GM12801 (cell line): Measurements from ENCODE around the gene UBA7.

ENCODE experiments used
- TF ChIP-seq, protein P1 (sequence below): IDR thresholded peaks from one replicate; pipeline ENCODE4 v1.5.1; 2011; ENCODE audit warnings: control low read depth; ENCODE audit not compliant: insufficient read length; ENCODE audit errors: extremely low read depth

UBA7 gene, protein sequence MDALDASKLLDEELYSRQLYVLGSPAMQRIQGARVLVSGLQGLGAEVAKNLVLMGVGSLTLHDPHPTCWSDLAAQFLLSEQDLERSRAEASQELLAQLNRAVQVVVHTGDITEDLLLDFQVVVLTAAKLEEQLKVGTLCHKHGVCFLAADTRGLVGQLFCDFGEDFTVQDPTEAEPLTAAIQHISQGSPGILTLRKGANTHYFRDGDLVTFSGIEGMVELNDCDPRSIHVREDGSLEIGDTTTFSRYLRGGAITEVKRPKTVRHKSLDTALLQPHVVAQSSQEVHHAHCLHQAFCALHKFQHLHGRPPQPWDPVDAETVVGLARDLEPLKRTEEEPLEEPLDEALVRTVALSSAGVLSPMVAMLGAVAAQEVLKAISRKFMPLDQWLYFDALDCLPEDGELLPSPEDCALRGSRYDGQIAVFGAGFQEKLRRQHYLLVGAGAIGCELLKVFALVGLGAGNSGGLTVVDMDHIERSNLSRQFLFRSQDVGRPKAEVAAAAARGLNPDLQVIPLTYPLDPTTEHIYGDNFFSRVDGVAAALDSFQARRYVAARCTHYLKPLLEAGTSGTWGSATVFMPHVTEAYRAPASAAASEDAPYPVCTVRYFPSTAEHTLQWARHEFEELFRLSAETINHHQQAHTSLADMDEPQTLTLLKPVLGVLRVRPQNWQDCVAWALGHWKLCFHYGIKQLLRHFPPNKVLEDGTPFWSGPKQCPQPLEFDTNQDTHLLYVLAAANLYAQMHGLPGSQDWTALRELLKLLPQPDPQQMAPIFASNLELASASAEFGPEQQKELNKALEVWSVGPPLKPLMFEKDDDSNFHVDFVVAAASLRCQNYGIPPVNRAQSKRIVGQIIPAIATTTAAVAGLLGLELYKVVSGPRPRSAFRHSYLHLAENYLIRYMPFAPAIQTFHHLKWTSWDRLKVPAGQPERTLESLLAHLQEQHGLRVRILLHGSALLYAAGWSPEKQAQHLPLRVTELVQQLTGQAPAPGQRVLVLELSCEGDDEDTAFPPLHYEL

DNA sequence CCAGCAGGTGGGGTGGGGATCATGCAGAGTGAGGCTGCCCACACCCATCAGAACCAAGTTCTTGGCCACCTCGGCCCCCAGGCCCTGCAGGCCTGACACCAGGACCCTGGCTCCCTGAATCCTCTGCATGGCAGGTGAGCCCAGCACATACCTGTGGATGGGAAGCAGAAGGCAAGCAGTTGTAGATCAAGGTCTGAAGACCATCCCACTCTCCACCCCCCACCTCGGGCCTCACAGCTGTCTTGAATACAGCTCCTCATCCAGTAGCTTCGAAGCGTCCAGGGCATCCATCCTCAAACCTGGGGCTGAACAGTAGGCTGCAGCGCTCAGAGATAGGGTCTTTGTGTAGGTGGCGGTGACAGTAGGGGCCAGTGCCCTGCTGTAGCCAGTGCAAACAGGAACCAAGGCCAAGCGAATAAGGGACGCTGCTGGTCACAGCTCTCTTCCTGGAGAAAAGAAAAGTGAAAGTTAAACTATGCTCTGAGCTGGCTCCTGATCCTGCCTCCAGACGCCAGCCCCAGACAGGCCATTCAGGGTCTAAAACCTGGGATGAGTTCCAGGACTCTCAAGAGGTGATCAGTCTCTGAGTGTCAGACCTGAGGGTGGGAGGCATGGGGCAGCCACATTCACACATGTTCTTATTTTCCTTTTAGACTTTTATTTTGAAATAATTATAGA is at the start of gene UBA7:
Gene UBA7 (minus strand): TSS at position 457 of the 678 bp plus-strand sequence. CDS start 166 bp downstream, at position 291.
- TF ChIP-seq, protein P1, sequence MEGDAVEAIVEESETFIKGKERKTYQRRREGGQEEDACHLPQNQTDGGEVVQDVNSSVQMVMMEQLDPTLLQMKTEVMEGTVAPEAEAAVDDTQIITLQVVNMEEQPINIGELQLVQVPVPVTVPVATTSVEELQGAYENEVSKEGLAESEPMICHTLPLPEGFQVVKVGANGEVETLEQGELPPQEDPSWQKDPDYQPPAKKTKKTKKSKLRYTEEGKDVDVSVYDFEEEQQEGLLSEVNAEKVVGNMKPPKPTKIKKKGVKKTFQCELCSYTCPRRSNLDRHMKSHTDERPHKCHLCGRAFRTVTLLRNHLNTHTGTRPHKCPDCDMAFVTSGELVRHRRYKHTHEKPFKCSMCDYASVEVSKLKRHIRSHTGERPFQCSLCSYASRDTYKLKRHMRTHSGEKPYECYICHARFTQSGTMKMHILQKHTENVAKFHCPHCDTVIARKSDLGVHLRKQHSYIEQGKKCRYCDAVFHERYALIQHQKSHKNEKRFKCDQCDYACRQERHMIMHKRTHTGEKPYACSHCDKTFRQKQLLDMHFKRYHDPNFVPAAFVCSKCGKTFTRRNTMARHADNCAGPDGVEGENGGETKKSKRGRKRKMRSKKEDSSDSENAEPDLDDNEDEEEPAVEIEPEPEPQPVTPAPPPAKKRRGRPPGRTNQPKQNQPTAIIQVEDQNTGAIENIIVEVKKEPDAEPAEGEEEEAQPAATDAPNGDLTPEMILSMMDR = no peak

DNA sequence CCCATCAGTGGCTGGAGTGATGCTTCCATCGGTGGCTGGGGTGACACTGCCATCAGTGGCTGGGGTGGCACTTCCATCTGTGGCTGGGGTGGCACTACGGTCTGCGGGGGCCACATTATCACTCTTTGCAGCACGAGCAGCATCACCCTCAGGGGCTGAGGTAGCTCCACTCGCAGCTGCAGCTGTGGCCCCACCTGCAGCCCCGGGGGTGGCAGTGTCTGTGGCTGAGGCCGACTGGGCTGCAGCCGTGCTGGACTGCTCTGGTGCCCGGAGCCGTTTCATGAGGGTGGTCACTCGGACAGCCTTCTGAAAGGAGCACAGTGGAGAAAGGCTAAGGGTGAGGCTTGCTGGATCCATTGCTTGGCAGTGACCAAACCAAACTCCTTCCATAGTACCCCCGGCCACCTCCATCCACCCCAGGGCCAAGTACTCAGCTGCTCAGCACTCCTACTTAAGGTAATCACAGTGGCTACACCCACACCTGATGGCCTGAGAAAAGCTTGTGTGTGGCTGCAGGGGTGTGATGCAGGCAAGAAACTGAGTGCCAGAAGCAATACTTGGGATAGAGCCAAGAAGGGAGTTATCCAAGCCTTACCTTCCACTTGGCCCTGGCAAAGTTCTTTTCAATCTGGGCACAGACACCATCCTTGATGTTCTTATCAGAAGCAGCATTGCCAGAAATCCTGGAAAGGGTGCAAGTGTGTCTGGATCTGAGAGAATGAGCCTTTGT is 46.0 kb upstream of the UBA7 start:
- TF ChIP-seq, protein P1 = no peak

DNA sequence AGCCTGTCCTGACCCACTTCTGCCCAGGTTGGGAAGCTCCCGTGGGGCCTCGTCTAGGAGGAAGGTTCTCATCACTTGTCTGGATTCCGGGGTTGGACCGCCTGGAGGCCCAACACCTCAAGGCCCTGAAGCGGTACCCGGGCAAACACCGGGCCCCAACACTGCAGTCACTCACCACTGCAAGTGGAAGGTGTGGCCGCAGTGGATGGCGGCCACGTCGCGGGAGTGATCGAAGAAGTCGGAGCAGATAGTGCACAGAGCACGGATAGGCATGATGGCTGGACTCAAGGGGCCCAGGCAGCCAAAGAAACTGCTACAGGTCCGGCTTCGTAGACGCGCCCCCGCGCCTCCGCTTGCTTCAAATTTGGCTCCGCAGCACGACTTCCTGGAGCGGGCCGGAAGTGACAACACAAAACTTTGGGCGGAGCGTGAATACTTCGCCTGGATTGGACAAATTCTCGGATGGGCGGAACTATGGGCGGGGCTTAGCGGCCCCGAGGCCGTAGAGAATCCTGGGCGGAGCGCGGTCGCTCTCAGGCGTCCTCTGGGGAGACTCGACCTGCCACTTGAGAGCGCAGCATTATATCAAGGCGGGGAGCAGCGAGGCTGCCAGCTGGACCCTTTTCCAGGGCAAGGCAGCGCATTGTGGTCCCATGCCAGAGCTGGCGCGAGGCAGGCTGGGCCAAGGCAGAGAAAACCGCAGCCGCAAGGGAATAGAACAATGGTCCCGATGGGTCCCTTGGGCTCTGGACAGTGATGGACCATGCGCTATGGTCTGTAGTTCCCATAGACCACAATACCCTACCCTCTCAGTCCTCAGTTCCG is 42.6 kb upstream of the UBA7 start, which contains the start of gene TRAIP:
Gene TRAIP (minus strand): TSS at position 384 of the 825 bp plus-strand sequence. CDS start 111 bp downstream, at position 273.
- TF ChIP-seq, protein P1 = no peak

DNA sequence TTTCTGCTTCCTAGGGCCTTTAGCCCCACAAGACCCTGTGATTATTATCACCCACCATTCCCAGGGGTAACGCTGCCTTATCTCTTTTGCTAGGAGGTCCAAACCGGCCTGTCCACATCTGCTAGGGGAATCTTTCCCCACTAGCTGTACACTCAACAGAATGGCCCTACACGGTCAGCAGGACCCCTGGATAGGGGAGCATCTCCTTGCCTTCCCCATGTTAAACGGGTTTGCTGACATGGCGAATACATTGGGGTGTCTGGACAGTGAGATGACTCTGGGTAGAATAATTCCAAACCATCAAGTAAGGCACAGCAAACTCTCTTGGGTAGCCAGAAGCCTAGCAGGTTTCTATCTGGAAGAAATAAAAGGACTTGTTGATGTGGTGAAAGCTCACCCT is 41.9 kb upstream of the UBA7 start:
- TF ChIP-seq, protein P1 = no peak

DNA sequence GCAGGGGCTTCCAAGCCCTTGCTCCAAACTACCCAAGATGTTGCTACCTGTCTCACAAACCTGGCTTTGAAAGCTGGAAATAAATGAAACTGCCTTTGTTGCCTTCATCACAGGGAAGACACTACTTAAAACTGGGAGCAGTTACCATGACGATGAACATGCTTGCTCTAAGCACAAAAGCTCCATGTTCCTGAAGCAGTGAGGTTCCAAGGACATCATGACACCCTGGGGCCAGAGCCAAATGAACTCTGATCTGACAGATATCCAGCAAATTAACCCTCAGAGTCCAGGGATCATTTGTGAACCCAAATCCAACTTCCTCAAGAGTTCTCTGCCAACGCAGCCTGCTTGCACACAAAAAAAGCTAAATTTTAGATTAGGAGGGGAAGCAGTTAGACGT is 31.9 kb upstream of the UBA7 start:
- TF ChIP-seq, protein P1 = no peak

DNA sequence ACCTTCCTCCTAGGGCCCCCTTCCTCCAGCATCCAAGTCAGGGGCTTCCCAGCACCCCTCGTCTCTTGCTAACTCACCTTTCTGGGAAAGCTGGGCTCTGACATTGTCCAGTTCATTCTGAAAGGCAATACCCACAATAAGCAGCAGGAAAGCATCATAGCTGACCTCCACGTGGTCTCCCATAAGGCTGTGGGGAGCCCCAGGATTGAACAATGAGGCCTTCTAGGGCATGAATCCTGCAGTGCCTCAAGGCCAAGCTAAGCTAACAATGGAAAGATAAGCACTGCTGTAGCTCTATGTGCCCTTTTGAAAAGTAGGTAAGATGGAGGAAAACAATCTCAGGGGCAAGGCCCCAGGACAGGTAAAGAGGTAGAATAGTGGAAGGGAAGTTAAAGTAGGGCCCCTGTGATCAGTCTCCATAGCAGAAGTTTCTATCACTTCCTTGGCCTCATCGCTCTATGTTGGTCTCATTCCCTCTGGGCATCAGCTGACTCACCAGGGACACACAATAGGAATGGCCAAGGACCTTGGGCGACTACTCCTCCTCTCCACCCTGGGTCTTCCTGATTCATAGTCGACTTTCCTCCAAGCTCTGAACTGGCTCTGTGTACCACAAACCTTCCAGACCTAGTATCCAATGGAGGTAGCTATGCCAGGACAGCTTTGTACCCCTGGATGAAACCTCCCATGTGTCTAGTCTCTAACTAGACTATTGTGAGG is 30.9 kb upstream of the UBA7 start:
- TF ChIP-seq, protein P1 = no peak
